Smooth muscle cell of the pulmonary artery (primary cell): Measurements from ENCODE around the gene ATP10D. TPM values are rescaled to one million over a fixed set of nuclear protein-coding genes. Genes with fewer than 3 reads are reported as not detected.

Experiments
- total RNA-seq: library from RNA; depleted of rRNA; stranded (reverse); fragments of >200 nt; gene quantifications from 2 replicates; pipeline ENCODE4 v1.2.3, GENCODE V29; 2014

Gene ATP10D
- total RNA-seq, result 46.6 and 84.5 TPM in 2 replicates

DNA sequence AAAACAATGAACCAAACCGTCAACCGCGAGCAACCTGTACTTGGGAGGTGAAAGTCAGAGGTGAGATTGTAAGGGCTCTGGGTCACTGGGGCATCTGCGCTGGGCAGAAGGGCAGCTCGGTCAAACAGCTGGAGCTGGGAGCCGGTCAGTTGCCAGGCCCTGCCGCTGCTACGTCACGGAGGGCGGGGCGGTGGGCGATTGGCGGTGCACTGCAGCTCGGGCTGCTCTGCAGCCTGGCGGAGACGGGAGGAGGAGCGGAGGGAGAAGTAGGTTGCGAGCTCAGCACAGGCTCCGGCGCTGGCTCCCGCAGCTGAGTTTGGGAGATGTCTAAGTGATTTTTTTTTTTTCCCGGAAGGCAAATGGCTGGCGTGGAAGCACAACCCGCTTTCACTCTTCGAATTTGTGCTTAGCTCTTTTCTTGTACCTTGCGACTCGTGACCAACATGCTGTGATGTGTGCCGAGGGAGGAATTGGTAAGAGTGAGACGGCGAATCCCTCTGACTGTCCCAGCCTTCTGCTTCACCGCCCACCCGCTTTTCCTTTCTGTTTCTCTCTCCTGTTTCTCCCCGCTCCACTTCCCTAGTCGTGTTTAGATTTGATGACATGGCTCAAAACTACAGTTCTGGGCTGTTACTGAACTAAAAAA is at the start of gene ATP10D:
ATP10D (plus strand) TSS at position 229 of the 646 bp plus-strand sequence. CDS start 27,266 bp downstream, outside the sequence.

DNA sequence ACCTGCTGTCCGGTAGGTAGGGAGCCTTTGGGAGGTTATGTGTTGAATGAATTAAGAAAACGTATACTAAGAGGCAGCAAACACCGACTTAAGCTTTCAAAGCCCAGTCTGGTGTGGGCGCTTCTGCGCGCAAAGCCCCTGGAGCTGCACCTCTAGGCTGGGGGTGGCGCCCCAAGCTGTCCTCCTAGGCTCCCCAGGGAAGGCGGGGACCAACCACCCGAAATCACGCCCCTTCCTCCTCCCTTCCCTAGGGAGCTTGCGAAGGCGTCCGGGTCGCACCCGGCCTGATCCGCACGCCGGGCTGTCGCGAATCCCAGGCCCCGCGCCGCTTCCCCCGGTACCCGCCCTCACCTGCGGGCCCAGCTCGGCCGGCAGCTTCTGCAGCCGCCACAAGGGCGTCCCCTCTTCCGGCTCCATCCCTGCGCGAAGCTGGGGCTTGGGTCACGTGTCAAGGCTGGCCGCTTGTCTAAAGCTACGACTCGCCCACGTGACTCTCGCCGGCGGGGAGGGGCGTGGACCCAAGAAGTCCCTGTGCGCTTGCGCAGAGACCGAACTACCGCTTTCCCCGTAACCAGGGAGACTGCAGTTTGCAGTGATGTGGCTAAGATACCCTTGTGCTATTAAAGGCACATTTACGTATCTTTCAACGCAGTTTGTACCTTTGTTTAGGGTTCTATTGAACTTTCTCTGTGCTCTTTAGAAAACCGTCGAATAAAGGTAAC is 21.7 kb upstream of the ATP10D start, which contains the start of gene COMMD8:
COMMD8 (minus strand) TSS at position 468 of the 722 bp plus-strand sequence; CDS start at position 417, 51 bp downstream.

Other genes with a start within 250 kb of the ATP10D start
- 19.3 and 22.2 TPM in 2 replicates for gene COMMD8, start 21.6 kb upstream of the ATP10D start, total RNA-seq